Endodermal cell (in vitro differentiated cells): Measurements from ENCODE around the gene DLX5. TPM values are rescaled to one million over a fixed set of nuclear protein-coding genes. Genes with fewer than 3 reads are reported as not detected.
A peak's percentile ranks its signal among the peaks of the same experiment; 100 is the strongest.

Experiments used
- DNase-seq: peaks from one replicate; pipeline ENCODE4 v3.0.0-alpha.2; 2017
- H3K27ac ChIP-seq: 2 replicates; pipeline ENCODE4 v1.5.1; 2013; ENCODE audit warnings: mild to moderate bottlenecking, low read depth, low read length, moderate library complexity
- H3K27me3 ChIP-seq: 2 replicates; pipeline ENCODE4 v1.6.1; 2013; ENCODE audit warnings: mild to moderate bottlenecking, low read length, moderate library complexity; ENCODE audit not compliant: insufficient read depth, control insufficient read depth, poor library complexity, severe bottlenecking
- H3K36me3 ChIP-seq: 2 replicates; pipeline ENCODE4 v1.7.0; 2013; ENCODE audit warnings: mild to moderate bottlenecking, low read length, moderate library complexity; ENCODE audit not compliant: control insufficient read depth, insufficient read depth
- H3K4me1 ChIP-seq: one replicate; pipeline ENCODE4 v1.7.0; 2013; ENCODE audit warnings: low read length; ENCODE audit not compliant: control insufficient read depth, insufficient read depth
- H3K4me3 ChIP-seq: 2 replicates; pipeline ENCODE4 v1.5.1; 2013; ENCODE audit warnings: mild to moderate bottlenecking, low read length, moderate library complexity
- H3K9ac ChIP-seq: 2 replicates; pipeline ENCODE4 v1.6.1; 2013; ENCODE audit warnings: mild to moderate bottlenecking, low read length, moderate library complexity; ENCODE audit not compliant: poor library complexity, severe bottlenecking; ENCODE audit errors: extremely low read depth
- H3K9me3 ChIP-seq: 2 replicates; pipeline ENCODE4 v1.6.1; 2013; ENCODE audit warnings: mild to moderate bottlenecking, low read length, moderate library complexity; ENCODE audit not compliant: control insufficient read depth
- H3K27ac Mint-ChIP-seq: 2 replicates; pipeline ENCODE4 v1.8.0; 2020; ENCODE audit warnings: mixed read lengths
- H3K27me3 Mint-ChIP-seq: 2 replicates; pipeline ENCODE4 v1.8.0; 2021; ENCODE audit warnings: mild to moderate bottlenecking, mixed read lengths; ENCODE audit not compliant: insufficient read depth
- H3K36me3 Mint-ChIP-seq: 2 replicates; pipeline ENCODE4 v1.8.0; 2020; ENCODE audit warnings: low read depth, mixed read lengths
- H3K4me1 Mint-ChIP-seq: 2 replicates; pipeline ENCODE4 v1.8.0; 2020; ENCODE audit warnings: mixed read lengths
- H3K4me3 Mint-ChIP-seq: 2 replicates; pipeline ENCODE4 v1.8.0; 2020; ENCODE audit warnings: mild to moderate bottlenecking, moderate library complexity, mixed read lengths
- H3K9me3 Mint-ChIP-seq: 2 replicates; pipeline ENCODE4 v1.8.0; 2020; ENCODE audit warnings: mild to moderate bottlenecking, mixed read lengths
- WGBS, 2 experiments: methylation state at CpG; one replicate each; pipeline versions ENCODE4 v1.1.5 to v1.1.7; 2013; ENCODE audit warnings: missing lambda C conversion rate in 2 of 2, mixed read lengths in 1 of 2; ENCODE audit not compliant: insufficient coverage in 1 of 2, insufficient read length in 1 of 2; 5-methylcytosine and 5-hydroxymethylcytosine counted together
- total RNA-seq, 2 donors: library from RNA; stranded (reverse); fragmentation: NEBNext Ultra II Directional in 1 of 2; extraction: Animal tissue kit (Norgen Biotek cat#: 25700) in 1 of 2; gene quantifications; 2 replicates in 1 of 2; 3 replicates in 1 of 2; pipeline ENCODE4 v1.2.1, GENCODE V29; 2021
- TF ChIP-seq, protein P1 (sequence below): fragments of 200-600 bp; sonication (generic); conservative IDR thresholded peaks from 2 replicates; pipeline ENCODE4 v1.5.0; 2021; ENCODE audit warnings: antibody characterized with exemption, mild to moderate bottlenecking

Gene DLX5
- total RNA-seq, 2 donors from 2014 or later: not detected

DNA sequence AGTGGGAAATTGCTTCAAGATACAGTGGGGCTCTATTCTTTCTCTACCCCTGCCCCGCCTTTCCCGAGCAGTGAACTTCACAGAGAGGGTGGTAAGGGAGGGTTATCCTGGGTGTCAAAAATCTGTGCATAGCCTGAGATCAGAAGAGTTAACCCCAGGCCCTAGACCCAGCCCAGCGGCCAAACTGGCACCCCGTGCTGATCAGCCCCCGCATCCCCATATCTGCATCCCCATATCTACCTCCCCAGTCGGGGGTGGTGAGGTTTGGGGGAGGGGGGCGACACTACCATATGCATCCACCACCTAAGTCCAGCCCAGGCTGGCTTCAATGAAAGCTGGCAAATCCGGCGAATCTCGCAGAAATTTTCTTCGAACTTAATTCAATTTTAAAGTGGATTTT is 26.3 kb downstream of the DLX5 start:
- Histone ChIP-seq H3K36me3 (no peaks in the 10 kb centered on the region), H3K9ac (no peak overlapping the region), H3K4me1 (no peaks in the 10 kb centered on the region), H3K27ac (no peak overlapping the region), H3K4me3 (no peak overlapping the region), H3K27me3 (peaks cover 100% of the 10 kb centered on the region), H3K9me3 (peaks cover 8% of the 10 kb centered on the region)
- Mint-ChIP-seq H3K4me1 (peaks cover 25% of the 10 kb centered on the region), H3K4me3 (no peak overlapping the region), H3K9me3 (peaks cover 2% of the 10 kb centered on the region), H3K36me3 (no peaks in the 10 kb centered on the region), H3K27me3 (peaks cover 100% of the 10 kb centered on the region), H3K27ac (no peak overlapping the region)
- DNase-seq: peak; percentile 54
- TF ChIP-seq, protein P1, sequence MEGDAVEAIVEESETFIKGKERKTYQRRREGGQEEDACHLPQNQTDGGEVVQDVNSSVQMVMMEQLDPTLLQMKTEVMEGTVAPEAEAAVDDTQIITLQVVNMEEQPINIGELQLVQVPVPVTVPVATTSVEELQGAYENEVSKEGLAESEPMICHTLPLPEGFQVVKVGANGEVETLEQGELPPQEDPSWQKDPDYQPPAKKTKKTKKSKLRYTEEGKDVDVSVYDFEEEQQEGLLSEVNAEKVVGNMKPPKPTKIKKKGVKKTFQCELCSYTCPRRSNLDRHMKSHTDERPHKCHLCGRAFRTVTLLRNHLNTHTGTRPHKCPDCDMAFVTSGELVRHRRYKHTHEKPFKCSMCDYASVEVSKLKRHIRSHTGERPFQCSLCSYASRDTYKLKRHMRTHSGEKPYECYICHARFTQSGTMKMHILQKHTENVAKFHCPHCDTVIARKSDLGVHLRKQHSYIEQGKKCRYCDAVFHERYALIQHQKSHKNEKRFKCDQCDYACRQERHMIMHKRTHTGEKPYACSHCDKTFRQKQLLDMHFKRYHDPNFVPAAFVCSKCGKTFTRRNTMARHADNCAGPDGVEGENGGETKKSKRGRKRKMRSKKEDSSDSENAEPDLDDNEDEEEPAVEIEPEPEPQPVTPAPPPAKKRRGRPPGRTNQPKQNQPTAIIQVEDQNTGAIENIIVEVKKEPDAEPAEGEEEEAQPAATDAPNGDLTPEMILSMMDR: no peak
- 0 to 8% methylated on average over 2 to 7 of the region's 11 CpGs for WGBS, 2 experiments

- Mint-ChIP-seq H3K4me1 (peaks cover 23% of the 10 kb centered on the region), H3K4me3 (no peak overlapping the region), H3K36me3 (no peaks in the 10 kb centered on the region), H3K27me3 (peaks cover 100% of the 10 kb centered on the region), H3K9me3 (peaks cover 7% of the 10 kb centered on the region), H3K27ac (no peak overlapping the region)
- DNase-seq: peak; percentile 54
- no peak overlapping the region for H3K9ac ChIP-seq
- H3K4me3 ChIP-seq: no peak overlapping the region
- no peaks in the 10 kb centered on the region for H3K36me3 ChIP-seq
- H3K27me3 ChIP-seq: peaks cover 100% of the 10 kb centered on the region
- H3K27ac ChIP-seq: no peak overlapping the region
- WGBS, 2 experiments: 6 to 7% methylated on average over 13 to 23 of the region's 23 CpGs
- no peaks in the 10 kb centered on the region for H3K4me1 ChIP-seq
- TF ChIP-seq, protein P1: no peak
- peaks cover 15% of the 10 kb centered on the region for H3K9me3 ChIP-seq
Observed at GRCh38 chr7:96997512-96998032, 27.1 kb downstream of the DLX5 start.

DNA sequence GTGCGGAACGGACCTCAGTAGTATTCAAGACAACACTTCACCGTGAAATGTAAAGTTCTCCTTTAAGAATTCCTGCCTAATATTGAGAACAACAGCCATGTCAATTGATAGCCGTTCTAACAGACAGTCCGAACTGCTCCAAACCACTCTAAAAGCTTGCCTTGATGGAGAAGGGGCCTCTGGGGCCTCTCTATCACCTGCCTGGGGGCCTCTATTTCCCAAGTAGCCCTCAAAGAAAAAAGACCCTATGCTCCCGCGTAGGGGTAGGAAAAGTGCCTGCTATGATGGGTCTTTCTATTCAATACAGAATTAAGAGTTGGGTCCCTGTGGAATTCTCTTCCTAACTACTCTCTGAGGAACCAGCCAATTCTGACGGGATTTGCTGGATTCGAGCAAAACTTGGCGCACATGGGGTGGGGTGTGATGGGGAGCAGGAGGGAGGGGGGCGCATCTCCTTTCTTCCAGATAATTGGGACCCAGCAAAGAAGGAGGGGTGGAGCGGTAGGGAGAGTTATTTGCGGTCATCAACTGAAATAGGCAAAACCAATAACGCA is 27.6 kb downstream of the DLX5 start:
- H3K27me3 ChIP-seq: peaks cover 100% of the 10 kb centered on the region

More for the DNA sequence above, 27.6 kb downstream of the DLX5 start:
- Mint-ChIP-seq H3K36me3 (no peaks in the 10 kb centered on the region), H3K9me3 (peaks cover 7% of the 10 kb centered on the region), H3K4me3 (no peak overlapping the region), H3K27me3 (peaks cover 100% of the 10 kb centered on the region), H3K27ac (no peak overlapping the region), H3K4me1 (peaks cover 21% of the 10 kb centered on the region)
- H3K4me1 ChIP-seq: no peaks in the 10 kb centered on the region
- H3K36me3 ChIP-seq: no peaks in the 10 kb centered on the region
- TF ChIP-seq, protein P1: no peak
- no peak for DNase-seq
- no peak overlapping the region for H3K4me3 ChIP-seq
- H3K9me3 ChIP-seq: peaks cover 15% of the 10 kb centered on the region
- no peak overlapping the region for H3K27ac ChIP-seq
- H3K9ac ChIP-seq: no peak overlapping the region
- 0 to 5% methylated on average over 1 to 14 of the region's 14 CpGs for WGBS, 2 experiments
